Muscle of leg (tissue), 16 donors: ENCODE results near the gene RBP7. TPM values are rescaled to one million over a fixed set of nuclear protein-coding genes. Genes with fewer than 3 reads are reported as not detected.

Experiments
- DNase-seq: peaks from one replicate; pipeline ENCODE4 v3.0.0; 2013
- H3K27ac ChIP-seq: one replicate; pipeline ENCODE4 v1.5.1; 2013; ENCODE audit warnings: mild to moderate bottlenecking, low read length, control low read depth
- H3K27me3 ChIP-seq: one replicate; pipeline ENCODE4 v1.6.1; 2013; ENCODE audit warnings: low read length; ENCODE audit not compliant: control insufficient read depth, insufficient read depth
- H3K36me3 ChIP-seq: one replicate; pipeline ENCODE4 v1.6.1; 2013; ENCODE audit warnings: low read length; ENCODE audit not compliant: control insufficient read depth, insufficient read depth
- H3K4me1 ChIP-seq: one replicate; pipeline ENCODE4 v1.6.1; 2013; ENCODE audit warnings: low read length; ENCODE audit not compliant: control insufficient read depth, insufficient read depth
- H3K4me3 ChIP-seq: one replicate; pipeline ENCODE4 v1.5.1; 2013; ENCODE audit warnings: low read length, control low read depth
- H3K9me3 ChIP-seq: replicated peaks from 2 replicates; pipeline ENCODE4 v1.6.1; 2013; ENCODE audit warnings: low read depth, low read length; ENCODE audit not compliant: control insufficient read depth
- WGBS: methylation state at CpG from one replicate; pipeline ENCODE4 v1.1.5; 2013; ENCODE audit warnings: missing lambda C conversion rate; ENCODE audit not compliant: insufficient coverage; 5-methylcytosine and 5-hydroxymethylcytosine counted together
- long read RNA-seq, 11 donors: transcript quantifications; one replicate each; lab custom pipeline, GENCODE V29; 2026
- polyA plus RNA-seq, 8 donors: library from polyadenylated mRNA; unstranded; fragments of 120-200 nt; gene quantifications; one replicate each; pipeline versions ENCODE4 v1.2.1 to v1.2.3, GENCODE V29; 2013; ENCODE audit warnings: inconsistent platforms in 1 of 8, low replicate concordance in 1 of 8; ENCODE audit not compliant: insufficient read length in 8 of 8, insufficient read depth in 1 of 8
- total RNA-seq: library from RNA; stranded (reverse); fragments of 120-200 nt; gene quantifications from one replicate; pipeline ENCODE4 v1.2.4, GENCODE V29; 2013

RBP7 gene
- 5.7 TPM for total RNA-seq
- polyA plus RNA-seq: 1 to 10 TPM; 1.9 to 5.7 (median 3.3) TPM
- long read RNA-seq, donor 1: 0 reads
- long read RNA-seq, donor 2: 0 reads
- long read RNA-seq, donor 3, partial matches to known transcripts: 0 of 4 reads
- long read RNA-seq, donor 3, other reads (novel, unspliced or antisense): 0 of 4 reads
- long read RNA-seq, donor 4, partial matches to known transcripts: 0 of 3 reads
- long read RNA-seq, donor 4, other reads (novel, unspliced or antisense): 0 of 3 reads
- long read RNA-seq, donor 5, transcript RBP7-201 (4 exons, 636 nt): major isoform, 5 of 5 reads
- long read RNA-seq, donor 5, partial matches to known transcripts: 0 of 5 reads
- long read RNA-seq, donor 5, other reads (novel, unspliced or antisense): 0 of 5 reads
- long read RNA-seq, donor 6, partial matches to known transcripts: 0 of 2 reads
- long read RNA-seq, donor 6, other reads (novel, unspliced or antisense): 0 of 2 reads
- long read RNA-seq, donor 7, partial matches to known transcripts: 0 of 1 reads
- long read RNA-seq, donor 7, other reads (novel, unspliced or antisense): 0 of 1 reads
- long read RNA-seq, donor 8, partial matches to known transcripts: 0 of 4 reads
- long read RNA-seq, donor 8, other reads (novel, unspliced or antisense): 0 of 4 reads
- long read RNA-seq, donor 9, partial matches to known transcripts: 0 of 2 reads
- long read RNA-seq, donor 9, other reads (novel, unspliced or antisense): 0 of 2 reads
- long read RNA-seq, donor 10, partial matches to known transcripts: 0 of 1 reads
- long read RNA-seq, donor 10, other reads (novel, unspliced or antisense): 0 of 1 reads
- long read RNA-seq, donor 11, partial matches to known transcripts: 0 of 3 reads
- long read RNA-seq, donor 11, other reads (novel, unspliced or antisense): 0 of 3 reads

DNA sequence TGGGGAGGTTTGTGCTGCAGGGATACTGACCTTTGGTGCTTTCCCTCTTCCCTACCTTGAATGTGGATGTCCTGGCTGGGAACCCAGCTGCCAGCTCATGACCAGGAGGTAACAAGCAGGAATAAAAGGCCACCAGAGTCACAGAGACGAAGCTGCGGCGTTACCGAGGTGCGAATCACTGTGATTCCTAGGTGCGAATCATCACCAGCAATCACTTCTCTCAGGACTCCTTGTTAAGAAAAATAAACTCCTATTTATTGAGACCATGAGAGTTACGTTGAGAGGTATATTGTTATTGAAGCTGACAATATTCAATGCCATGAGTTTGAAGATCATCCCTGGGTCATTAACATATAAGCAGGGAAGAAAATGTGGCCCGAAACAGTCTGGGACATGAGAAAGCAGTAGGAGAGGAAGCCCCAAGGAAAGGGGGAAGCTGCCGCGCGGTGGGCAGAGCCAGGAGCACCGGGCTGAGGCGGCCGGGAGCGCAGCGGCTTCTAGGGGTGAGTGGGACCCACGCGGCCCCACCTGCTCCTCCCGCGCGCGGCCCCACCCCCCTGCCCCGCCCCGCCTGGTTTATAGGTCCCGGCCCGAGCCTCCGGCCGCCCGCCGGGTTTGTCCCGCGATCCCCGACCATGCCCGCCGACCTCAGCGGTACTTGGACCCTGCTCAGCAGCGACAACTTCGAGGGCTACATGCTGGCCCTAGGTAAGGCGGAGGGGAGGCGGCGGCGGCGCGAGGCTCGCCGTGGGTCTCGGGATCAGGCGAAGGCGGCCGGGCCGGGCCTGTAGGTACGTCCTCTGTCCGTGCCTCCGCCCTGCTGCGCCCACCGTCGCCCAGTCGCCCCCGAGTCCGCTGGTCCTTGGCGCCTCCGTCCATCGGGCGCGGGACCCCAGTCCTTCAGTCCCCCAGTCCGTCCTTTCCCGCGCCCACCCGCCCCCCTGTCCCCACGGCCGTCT lies at the start of gene RBP7:
Gene RBP7 (plus strand): TSS at position 605 of the 959 bp plus-strand sequence. CDS start 31 bp downstream, at position 636.
- 1% methylated on average over 63 of the region's 71 CpGs for WGBS
- DNase-seq: peak; percentile 12
- Histone ChIP-seq H3K27me3 (peaks cover 45% of the 10 kb centered on the region), H3K36me3 (no peaks in the 10 kb centered on the region), H3K9me3 (peaks cover 2% of the 10 kb centered on the region), H3K4me3 (peak within 1 kb of the TSS; percentile 22), H3K27ac (no peak within 1 kb of the TSS), H3K4me1 (peaks cover 3% of the 10 kb centered on the region)

DNA sequence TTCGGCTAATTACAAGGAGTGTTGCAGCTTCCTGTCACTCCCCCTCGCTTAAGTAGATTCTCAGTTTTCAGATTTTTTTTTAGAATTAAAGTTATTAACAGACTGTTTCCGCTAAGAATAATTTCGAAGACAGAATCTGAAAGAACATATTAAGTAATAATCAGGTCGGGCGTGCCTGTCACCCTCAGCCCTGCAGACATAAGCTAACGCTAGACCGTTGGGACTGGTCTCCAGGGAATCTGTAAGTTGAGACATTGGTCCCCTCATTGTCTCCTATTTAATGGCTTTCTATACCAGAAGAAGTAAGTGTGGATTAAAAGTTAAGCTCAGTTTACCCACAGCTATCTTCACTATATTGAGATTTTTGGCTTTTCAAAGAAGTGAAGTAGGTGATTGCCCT lies 39.3 kb upstream of the RBP7 start:
- H3K27me3 ChIP-seq: no peaks in the 10 kb centered on the region
- DNase-seq: no peak
- no peaks in the 10 kb centered on the region for H3K9me3 ChIP-seq
- 87% methylated on average over 6 of the region's 8 CpGs for WGBS
- H3K36me3 ChIP-seq: no peaks in the 10 kb centered on the region
- peaks cover 11% of the 10 kb centered on the region for H3K4me1 ChIP-seq
- H3K27ac ChIP-seq: no peak overlapping the region
- H3K4me3 ChIP-seq: no peak overlapping the region

DNA sequence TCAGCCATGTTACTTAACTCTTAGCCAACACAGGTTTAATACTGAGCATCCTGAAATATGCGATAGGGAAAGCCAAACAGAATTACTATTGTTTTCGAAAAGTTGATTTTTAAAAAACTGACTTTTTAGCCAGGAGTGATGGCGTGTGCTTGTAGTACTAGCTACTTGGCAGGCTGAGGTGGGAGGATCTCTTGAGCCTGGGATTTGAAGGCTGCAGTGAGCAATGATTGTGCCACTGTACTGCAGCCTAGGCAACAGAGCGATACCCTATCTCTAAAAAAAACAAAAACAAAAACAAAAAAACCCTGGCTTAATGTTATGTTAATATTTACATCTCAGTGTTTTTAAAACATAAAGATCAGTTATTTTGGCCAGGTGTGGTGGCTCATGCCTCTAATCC lies 37.0 kb upstream of the RBP7 start:
- Histone ChIP-seq H3K9me3 (no peaks in the 10 kb centered on the region), H3K4me3 (no peak overlapping the region), H3K27ac (peak overlapping the region; percentile 77), H3K36me3 (no peaks in the 10 kb centered on the region), H3K27me3 (no peaks in the 10 kb centered on the region), H3K4me1 (peaks cover 11% of the 10 kb centered on the region)
- DNase-seq: peak; percentile 27
- WGBS: 42% methylated on average over 2 of the region's 4 CpGs

DNA sequence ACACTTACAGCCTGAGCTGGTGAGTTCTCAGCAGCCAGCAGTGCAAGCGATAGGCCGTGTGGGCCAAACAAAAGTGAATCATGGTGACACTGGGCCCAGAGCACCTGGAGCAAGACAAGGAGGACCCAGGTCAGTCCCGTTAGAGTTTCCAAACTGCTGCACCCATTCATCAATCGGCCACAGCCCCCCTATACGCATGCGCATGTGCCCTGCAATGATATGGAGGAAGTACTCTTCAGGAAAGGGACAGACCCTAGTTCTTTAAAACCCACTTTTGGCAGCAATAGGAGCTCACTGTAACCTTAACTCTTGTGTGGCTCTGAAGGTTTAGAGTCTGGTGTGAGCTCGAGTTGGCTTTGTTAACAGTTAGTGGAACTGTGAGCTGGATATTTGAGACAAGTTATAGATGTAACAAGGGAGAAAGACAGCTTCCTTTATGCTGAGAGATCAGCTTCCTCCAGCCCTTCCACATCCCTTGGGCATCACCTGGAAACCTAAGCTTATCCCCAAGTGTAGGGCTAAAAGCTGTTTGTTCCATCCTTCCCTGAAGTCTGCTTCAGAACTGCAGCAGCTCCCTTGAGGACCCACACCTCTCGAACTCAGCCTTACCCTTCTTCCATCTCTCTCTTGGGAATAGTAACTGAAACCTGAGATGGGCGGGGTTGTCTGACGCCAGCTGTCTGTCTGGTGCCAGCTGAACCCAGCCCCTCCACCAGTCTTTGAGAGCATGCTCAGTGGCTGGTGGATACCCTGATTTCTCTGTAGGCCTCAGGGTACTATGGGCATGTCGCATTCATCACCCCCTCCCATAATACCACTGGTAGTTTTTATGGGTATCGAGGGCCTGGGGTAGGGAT lies 36.1 kb upstream of the RBP7 start:
- Histone ChIP-seq H3K36me3 (no peaks in the 10 kb centered on the region), H3K4me1 (peaks cover 11% of the 10 kb centered on the region), H3K27ac (peak overlapping the region; percentile 77), H3K9me3 (no peaks in the 10 kb centered on the region), H3K4me3 (no peak overlapping the region), H3K27me3 (no peaks in the 10 kb centered on the region)
- WGBS: 75% methylated on average over 3 of the region's 12 CpGs
- DNase-seq: peak; percentile 56

DNA sequence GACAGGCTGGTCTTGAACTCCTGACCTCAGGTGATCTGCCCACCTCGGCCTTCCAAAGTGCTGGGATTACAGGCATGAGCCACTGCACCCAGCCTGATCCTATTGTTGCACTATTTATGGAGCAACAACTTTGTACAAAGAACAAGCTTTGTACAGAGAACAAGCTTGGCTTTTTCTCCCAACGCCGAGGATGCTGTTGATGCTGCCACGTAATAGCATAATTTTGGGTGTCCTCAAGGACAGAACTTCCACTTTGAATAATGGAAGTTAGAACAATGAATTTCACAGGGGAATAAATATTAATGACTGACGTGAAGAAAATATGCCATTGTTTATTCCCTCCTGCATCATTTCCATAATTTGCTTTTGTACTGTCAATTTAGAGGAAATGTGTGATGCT lies 12.8 kb upstream of the RBP7 start:
- 85% methylated on average over 2 of the region's 5 CpGs for WGBS
- Histone ChIP-seq H3K9me3 (no peaks in the 10 kb centered on the region), H3K36me3 (peaks cover 18% of the 10 kb centered on the region), H3K27me3 (no peaks in the 10 kb centered on the region), H3K4me1 (no peaks in the 10 kb centered on the region), H3K27ac (no peak overlapping the region), H3K4me3 (no peak overlapping the region)
- DNase-seq: no peak

DNA sequence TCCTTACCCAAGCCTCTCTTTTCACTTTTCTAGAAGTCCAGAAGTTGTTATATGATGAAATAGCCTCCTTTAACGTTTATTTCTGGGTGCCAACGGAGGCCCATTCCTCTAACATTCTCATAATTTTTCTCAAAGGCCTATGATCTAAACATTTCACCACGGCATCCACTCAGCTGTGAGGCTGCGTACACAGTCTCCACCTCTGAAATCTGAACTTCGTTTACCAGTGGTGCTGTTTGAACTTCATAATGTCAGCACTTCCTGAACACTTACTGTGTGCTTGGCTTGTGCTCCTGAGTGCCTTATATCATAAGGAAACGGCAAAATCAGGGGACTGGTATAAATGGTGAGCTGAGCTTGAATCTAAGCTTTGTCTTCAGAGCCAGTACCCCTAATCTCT lies 12.0 kb upstream of the RBP7 start:
- H3K4me1 ChIP-seq: no peaks in the 10 kb centered on the region
- H3K27me3 ChIP-seq: no peaks in the 10 kb centered on the region
- peaks cover 17% of the 10 kb centered on the region for H3K36me3 ChIP-seq
- no peak overlapping the region for H3K27ac ChIP-seq
- H3K9me3 ChIP-seq: no peaks in the 10 kb centered on the region
- H3K4me3 ChIP-seq: no peak overlapping the region
- 63% methylated on average over 2 of the region's 6 CpGs for WGBS
- no peak for DNase-seq

DNA sequence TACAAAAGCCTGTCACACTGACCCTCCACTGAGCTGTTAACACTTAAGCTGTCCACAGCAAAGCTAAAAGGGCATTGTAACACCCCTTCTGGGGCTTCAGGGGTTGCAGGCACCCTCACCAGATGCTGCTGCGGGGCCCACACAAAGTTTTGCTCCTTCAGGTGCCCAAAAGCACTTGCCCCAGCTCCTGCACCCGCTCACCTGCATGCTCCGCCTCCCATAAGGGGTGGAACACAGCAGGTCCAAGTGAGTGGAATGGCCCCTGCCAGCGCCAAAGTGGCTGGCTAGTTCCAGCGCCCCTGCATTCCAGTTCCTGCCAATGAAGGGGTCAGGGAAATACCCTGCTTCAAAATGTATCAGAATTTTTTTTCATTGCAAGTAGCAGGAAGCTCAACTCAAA lies 7.3 kb upstream of the RBP7 start:
- Histone ChIP-seq H3K9me3 (no peaks in the 10 kb centered on the region), H3K27ac (no peak overlapping the region)
- 87% methylated on average over 5 of the region's 5 CpGs for WGBS

DNA sequence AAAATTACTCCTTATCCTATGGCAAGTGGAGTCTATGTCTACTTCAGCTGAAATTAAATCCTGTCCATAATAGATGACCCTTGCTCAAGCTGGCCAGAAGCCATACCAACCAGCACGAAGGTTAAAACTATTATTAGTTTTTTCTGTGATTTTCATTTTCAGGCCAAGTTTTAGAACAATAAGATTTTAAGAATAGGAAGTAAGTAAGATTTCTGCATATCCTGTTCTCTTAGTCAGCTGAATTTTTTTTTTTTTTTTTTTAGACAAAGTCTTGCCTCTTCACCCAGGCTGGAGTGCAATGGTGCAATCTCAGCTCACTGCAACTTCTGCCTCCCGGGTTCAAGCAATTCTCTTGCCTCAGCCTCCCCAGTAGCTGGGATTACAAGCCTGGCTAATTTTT lies 6.1 kb upstream of the RBP7 start:
- no peaks in the 10 kb centered on the region for H3K36me3 ChIP-seq
- H3K4me1 ChIP-seq: no peaks in the 10 kb centered on the region
- peaks cover 9% of the 10 kb centered on the region for H3K27me3 ChIP-seq
- no peak overlapping the region for H3K27ac ChIP-seq
- peak; percentile 27 for DNase-seq
- H3K9me3 ChIP-seq: no peaks in the 10 kb centered on the region
- no CpG with 5 or more reads among the region's 2 CpGs for WGBS
- H3K4me3 ChIP-seq: no peak overlapping the region

More for the DNA sequence above, 7.3 kb upstream of the RBP7 start:
- H3K4me1 ChIP-seq: no peaks in the 10 kb centered on the region
- H3K27me3 ChIP-seq: peaks cover 3% of the 10 kb centered on the region
- no peak overlapping the region for H3K4me3 ChIP-seq
- no peaks in the 10 kb centered on the region for H3K36me3 ChIP-seq
- no peak for DNase-seq

DNA sequence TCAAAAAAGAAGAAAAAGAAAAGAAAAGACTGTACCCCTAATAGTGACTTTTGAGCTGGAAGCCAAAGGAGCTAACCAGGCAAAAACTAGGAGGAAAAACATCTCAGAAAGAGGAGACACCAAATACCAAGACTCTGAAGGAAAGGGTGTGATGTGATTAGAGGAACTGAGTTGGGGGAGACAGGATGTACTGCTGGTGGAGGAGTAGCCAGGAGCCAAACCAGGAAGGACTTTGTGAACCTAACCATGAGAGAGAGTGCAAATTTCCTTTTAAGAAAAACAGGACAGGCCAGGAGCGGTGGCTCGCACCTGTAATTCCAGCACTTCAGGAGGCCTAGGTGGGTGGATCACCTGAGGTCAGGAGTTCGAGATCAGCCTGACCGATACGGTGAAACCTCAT lies 4.1 kb upstream of the RBP7 start:
- Histone ChIP-seq H3K9me3 (no peaks in the 10 kb centered on the region), H3K27me3 (peaks cover 28% of the 10 kb centered on the region), H3K4me1 (peaks cover 3% of the 10 kb centered on the region), H3K27ac (no peak overlapping the region), H3K4me3 (no peak overlapping the region), H3K36me3 (no peaks in the 10 kb centered on the region)
- DNase-seq: no peak
- no CpG with 5 or more reads among the region's 5 CpGs for WGBS
